Sigmoid colon (tissue), 3 donors: ENCODE data around the gene DLGAP4.

ENCODE experiments used
- CTCF ChIP-seq, 4 experiments: fragments of 450-650 bp in 3 of 4; fragments of 200-600 bp in 1 of 4; IDR thresholded peaks; one replicate each; pipeline ENCODE4 v1.5.1; 2016 to 2019; ENCODE audit warnings: antibody characterized with exemption in 4 of 4, mild to moderate bottlenecking in 3 of 4, moderate library complexity in 2 of 4
- POLR2A ChIP-seq, 2 donors: fragments of 450-650 bp; IDR thresholded peaks; one replicate each; pipeline ENCODE4 v1.6.1; 2016; ENCODE audit warnings: antibody characterized with exemption in 2 of 2, mild to moderate bottlenecking in 2 of 2, moderate library complexity in 2 of 2

GRCh38 chr20:36313476-36313875, 7.3 kb downstream of the DLGAP4 start:
- TF ChIP-seq CTCF (IDR thresholded peaks at IDR 0.05), result no peak
- no peak for TF ChIP-seq POLR2A (IDR thresholded peaks at IDR 0.05)
